Thymus (tissue), 11 donors: Measurements from ENCODE around the gene PRX. TPM values are rescaled to one million over a fixed set of nuclear protein-coding genes. Genes with fewer than 3 reads are reported as not detected.
A peak's percentile ranks its signal among the peaks of the same experiment; 100 is the strongest.

Source experiments
- DNase-seq, 9 donors: peaks; one replicate each; pipeline ENCODE4 v3.0.0-alpha.2; 2013; ENCODE audit warnings: low spot score in 9 of 9, low read depth in 6 of 9, missing footprints in 1 of 9
- H3K27ac ChIP-seq, 2 donors: one replicate each; pipeline ENCODE4 v1.5.1; 2013; ENCODE audit warnings: control low read depth in 1 of 2, low read depth in 1 of 2, low read length in 1 of 2, mild to moderate bottlenecking in 1 of 2, moderate library complexity in 1 of 2
- H3K27me3 ChIP-seq, 2 donors: one replicate each; pipeline ENCODE4 v1.5.1; 2013; ENCODE audit warnings: low read length in 1 of 2; ENCODE audit not compliant: control insufficient read depth in 2 of 2, insufficient read depth in 1 of 2
- H3K36me3 ChIP-seq, 2 donors: one replicate each; pipeline ENCODE4 v1.5.1; 2013; ENCODE audit warnings: low read length in 1 of 2, mild to moderate bottlenecking in 1 of 2, moderate library complexity in 1 of 2; ENCODE audit not compliant: control insufficient read depth in 2 of 2, insufficient read depth in 2 of 2
- H3K4me1 ChIP-seq, 2 donors: one replicate each; pipeline ENCODE4 v1.5.1; 2013; ENCODE audit warnings: low read length in 2 of 2; ENCODE audit not compliant: control insufficient read depth in 2 of 2, insufficient read depth in 2 of 2
- H3K4me3 ChIP-seq, 2 donors: one replicate each; pipeline ENCODE4 v1.5.1; 2013; ENCODE audit warnings: low read length in 2 of 2, control low read depth in 1 of 2, mild to moderate bottlenecking in 1 of 2
- H3K9me3 ChIP-seq, 2 donors: one replicate each; pipeline ENCODE4 v1.5.1; 2013; ENCODE audit warnings: low read length in 1 of 2, mild to moderate bottlenecking in 1 of 2; ENCODE audit not compliant: control insufficient read depth in 2 of 2, insufficient read depth in 1 of 2
- WGBS: extraction: QIAGEN DNeasy Blood & Tissue Kit; methylation state at CpG from one replicate; pipeline ENCODE4 v1.1.7; 2013; 5-methylcytosine and 5-hydroxymethylcytosine counted together
- polyA plus RNA-seq: library from polyadenylated mRNA; stranded (reverse); fragments of 200-250 nt; gene quantifications from one replicate; pipeline ENCODE4 v1.2.3, GENCODE V29; 2013
- total RNA-seq: library from RNA; stranded (reverse); fragments of 120-200 nt; gene quantifications from one replicate; pipeline ENCODE4 v1.2.4, GENCODE V29; 2013
- donor health status: healthy.

PRX gene
- total and polyA plus RNA-seq, 2 donors: 1.0 to 1.7 TPM

DNA sequence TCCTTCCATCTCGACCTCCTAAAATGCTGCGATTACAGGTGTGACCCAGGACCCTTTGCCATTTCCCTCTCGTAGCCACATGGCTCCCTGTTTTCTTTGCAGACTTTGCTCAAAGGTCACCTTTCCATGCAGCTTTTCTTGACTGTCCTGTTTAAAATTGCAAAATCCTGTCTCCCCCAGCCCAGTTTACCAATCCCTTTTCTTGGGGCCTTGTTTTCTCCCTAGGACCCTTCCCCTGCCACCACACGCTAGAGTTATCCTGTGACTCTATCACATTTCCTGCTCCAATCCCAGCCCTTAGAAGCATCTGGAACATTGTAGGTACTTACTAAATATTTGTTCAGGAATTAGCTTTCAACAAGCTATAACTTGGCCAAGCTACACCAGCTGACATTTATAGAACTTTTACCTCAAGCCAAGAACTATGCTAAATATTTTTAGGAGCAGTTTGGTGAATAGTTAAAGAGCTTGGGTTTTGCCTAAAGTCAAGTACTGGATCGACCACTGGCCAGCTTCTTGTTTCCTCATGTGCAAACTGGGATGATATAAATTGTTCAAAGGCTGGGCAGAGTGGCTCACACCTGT lies 40.1 kb upstream of the PRX start:
- Histone ChIP-seq H3K4me3 (no peak overlapping the region), H3K4me1 (no peaks in the 10 kb centered on the region), H3K36me3 (no peaks in the 10 kb centered on the region), H3K9me3 (no peaks in the 10 kb centered on the region), H3K27me3 (no peaks in the 10 kb centered on the region), H3K27ac (peak overlapping the region in 1 of 2 donors; percentile 47)
- no peak for DNase-seq
- 95% methylated on average over 5 of the region's 5 CpGs for WGBS

DNA sequence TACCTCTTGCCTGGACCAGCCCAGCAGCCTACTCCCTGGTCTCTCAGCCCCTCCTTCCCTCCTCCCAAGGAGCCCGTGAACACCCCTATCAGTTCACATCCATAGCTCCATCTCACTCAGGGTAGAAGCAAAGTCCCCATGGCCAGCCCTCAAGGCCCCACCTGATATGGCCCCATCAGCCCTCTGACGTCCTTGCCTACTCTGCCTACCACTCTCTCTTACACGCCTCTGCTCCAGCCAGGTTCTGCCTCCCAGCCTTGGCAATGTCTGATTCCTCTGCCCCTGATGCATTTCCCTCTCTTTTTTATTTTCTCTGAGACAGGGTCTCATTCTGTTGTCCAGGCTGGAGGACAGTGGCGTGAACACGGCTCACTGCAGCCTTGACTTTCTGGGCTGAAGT lies 38.8 kb upstream of the PRX start:
- Histone ChIP-seq H3K27ac (no peak overlapping the region), H3K9me3 (no peaks in the 10 kb centered on the region), H3K4me3 (no peak overlapping the region), H3K4me1 (no peaks in the 10 kb centered on the region), H3K36me3 (no peaks in the 10 kb centered on the region), H3K27me3 (no peaks in the 10 kb centered on the region)
- DNase-seq: no peak
- 93% methylated on average over 5 of the region's 5 CpGs for WGBS

DNA sequence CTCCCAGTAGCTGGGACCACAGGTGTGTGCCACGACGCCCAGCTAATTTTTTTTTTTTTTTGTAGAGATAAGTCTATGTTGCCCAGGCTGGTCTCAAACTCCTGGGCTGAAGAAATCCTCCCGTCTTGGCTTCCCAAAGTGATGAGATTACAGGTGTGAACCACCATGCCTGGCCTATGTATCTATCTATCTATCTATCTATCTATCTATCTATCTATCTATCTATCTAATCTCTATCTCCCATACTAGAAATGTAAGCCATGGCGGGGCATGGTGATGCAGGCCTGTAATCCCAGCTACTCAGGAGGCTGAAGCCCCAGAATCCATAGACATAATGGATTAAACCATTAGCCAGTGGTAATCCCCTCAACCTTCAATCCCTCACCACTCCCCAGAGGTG lies 37.5 kb upstream of the PRX start:
- DNase-seq: no peak
- no peaks in the 10 kb centered on the region for H3K27me3 ChIP-seq
- H3K27ac ChIP-seq: no peak overlapping the region
- H3K4me3 ChIP-seq: no peak overlapping the region
- no peaks in the 10 kb centered on the region for H3K36me3 ChIP-seq
- no peaks in the 10 kb centered on the region for H3K4me1 ChIP-seq
- 95% methylated on average over 4 of the region's 4 CpGs for WGBS
- no peaks in the 10 kb centered on the region for H3K9me3 ChIP-seq

DNA sequence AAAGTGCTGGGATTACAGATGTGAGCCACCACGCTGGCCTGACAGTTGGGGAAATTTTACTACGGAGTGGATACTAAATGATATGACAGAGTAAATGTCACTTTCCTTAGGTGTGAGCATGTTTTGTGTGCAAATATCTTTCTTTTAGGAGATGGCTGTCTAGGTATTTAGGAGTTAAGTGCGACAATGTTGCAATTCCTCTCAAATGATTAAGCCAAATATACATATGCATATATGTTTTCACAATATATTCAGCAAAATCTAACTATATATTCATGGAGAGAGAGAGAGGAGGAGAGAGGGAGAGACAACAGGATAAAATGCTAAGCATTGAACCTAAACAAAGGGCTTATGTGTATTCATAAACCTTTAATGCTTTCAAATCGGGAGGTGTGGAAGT lies 36.3 kb upstream of the PRX start:
- H3K9me3 ChIP-seq: no peaks in the 10 kb centered on the region
- peaks cover 3 to 5% of the 10 kb centered on the region in 2 donors for H3K4me1 ChIP-seq
- DNase-seq: no peak
- H3K27ac ChIP-seq: no peak overlapping the region
- H3K36me3 ChIP-seq: no peaks in the 10 kb centered on the region
- H3K27me3 ChIP-seq: no peaks in the 10 kb centered on the region
- WGBS: 97% methylated on average over 4 of the region's 4 CpGs
- H3K4me3 ChIP-seq: no peak overlapping the region

DNA sequence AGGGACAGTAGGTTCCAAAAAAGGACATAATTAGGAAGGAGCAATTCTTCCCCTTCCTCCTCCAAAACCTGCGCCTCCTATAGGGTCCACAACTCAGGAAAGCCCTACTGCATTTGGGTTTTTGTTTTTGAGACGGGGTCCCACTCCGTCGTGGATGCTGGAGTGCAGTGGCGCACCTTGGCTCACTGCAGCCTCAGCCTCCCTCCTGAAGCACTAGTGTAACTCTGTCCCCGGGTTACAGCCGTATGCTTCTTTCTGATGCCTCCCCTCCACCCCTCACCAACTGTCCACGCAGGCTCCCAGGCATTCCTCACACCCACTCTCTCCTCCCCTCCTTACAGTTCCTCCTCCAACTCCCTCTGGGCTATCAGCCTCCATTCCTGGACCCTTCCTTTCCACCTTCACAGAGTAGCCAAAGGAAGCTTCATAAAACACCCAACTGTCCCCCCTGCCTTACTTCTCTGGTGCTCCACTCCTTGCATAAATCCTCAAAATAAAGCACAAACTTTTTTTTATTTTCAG lies 33.1 kb upstream of the PRX start:
- Histone ChIP-seq H3K36me3 (peaks cover 9% of the 10 kb centered on the region in 2 donors), H3K27ac (peak overlapping the region in 1 of 2 donors; percentile 33), H3K4me1 (peaks cover 8 to 13% of the 10 kb centered on the region in 2 donors), H3K27me3 (no peaks in the 10 kb centered on the region), H3K9me3 (no peaks in the 10 kb centered on the region), H3K4me3 (no peak overlapping the region)
- DNase-seq: no peak
- 94% methylated on average over 8 of the region's 8 CpGs for WGBS

DNA sequence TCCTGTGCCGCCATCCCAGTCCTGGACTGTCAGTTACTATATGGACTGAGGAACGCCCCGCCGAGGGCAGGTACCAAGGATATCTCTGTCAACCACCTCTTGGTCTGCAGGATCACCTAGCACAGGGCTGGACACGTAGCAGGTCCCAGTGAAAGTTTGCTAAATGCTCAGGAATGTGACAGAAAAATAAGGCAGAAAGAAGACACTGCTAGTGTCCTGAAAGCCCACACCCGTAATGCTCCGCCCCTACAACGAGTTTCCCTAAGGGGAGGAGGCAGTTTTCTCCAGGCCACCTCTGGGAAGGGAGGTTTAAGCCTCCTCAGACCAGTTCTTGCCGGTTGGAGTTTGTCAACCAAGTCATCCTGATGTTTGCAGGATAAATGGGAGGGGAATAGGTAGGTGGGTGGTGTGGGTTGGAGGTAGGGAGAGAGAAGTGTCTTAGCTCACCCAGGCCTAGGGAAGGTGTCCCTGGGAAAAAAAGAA lies 32.6 kb upstream of the PRX start:
- Histone ChIP-seq H3K9me3 (no peaks in the 10 kb centered on the region), H3K27ac (peak overlapping the region; percentile 53 to 66), H3K27me3 (no peaks in the 10 kb centered on the region), H3K36me3 (peaks cover 14% of the 10 kb centered on the region in 2 donors), H3K4me1 (peaks cover 8 to 13% of the 10 kb centered on the region in 2 donors), H3K4me3 (no peak overlapping the region)
- WGBS: 94% methylated on average over 9 of the region's 9 CpGs
- no peak for DNase-seq

DNA sequence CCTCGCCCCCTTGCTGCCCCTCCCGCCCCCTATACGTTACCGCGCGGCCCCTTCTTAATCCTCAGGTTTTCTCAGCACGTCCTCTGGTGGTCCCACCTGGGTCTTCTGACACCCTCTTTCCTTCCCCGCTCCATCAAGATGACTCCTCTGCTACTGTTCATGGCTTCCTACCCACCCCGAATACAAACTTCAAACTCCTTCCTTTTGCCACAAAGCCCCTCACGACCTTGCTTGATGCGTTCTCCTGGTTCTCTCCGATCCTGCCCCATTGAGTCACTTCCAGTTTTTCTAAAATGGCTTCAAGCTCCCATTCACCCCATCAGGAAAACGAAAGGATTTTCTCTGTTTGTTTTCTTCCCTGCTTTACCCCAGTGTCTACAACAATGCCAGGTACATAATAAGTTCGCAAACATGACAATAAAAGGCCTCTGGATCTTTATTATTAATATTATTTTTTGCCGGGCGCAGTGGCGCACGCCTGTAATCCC lies 31.7 kb upstream of the PRX start:
- H3K4me3 ChIP-seq: peak overlapping the region; percentile 75 to 90
- no peaks in the 10 kb centered on the region for H3K27me3 ChIP-seq
- H3K27ac ChIP-seq: peak overlapping the region; percentile 48 to 99
- H3K36me3 ChIP-seq: peaks cover 19 to 22% of the 10 kb centered on the region in 2 donors
- whole genome bisulfite sequencing: 26% methylated on average over 18 of the region's 18 CpGs
- H3K9me3 ChIP-seq: no peaks in the 10 kb centered on the region
- peaks cover 8 to 16% of the 10 kb centered on the region in 2 donors for H3K4me1 ChIP-seq
- DNase-seq: no peak

DNA sequence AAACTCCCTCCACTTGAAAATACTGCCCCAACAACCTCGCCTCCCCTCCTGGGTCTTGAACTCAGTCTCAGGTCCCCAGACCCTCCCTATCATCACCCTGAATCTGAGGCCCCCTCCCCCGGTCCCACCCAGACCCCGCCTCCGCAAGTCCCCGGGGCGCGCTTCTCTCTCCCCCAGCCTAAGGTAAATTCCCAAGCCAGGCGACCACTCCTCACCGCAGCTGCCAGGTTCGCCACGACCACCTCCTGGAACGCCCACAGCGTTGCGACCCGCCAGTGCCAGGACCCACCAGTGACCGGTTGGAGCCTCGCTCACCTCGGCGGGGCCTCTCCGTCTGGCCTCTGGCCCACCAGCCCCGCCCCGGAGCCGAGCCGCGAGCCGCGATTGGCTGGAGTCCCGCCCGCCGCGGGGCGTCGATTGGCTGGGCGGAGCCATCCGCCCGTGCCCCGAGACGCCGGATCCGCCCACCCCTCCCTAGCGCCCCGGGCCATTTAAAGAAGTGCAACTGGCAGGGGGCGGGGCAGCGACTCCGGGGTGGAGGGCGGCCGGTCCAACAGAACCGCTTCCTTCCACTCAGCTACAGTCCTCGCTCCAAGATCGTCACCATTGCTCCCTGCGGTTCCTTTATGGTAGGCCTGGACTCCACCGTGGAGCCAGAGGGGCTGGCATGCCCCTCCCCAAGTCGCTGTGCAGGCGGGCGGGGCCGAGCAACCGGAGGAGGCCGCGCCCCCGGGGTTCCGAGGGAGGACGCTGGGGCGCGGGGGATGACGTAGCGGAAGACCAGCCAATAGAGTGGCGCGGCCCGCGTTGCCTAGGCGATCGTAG lies 31.0 kb upstream of the PRX start, which contains the start of gene SERTAD3:
TSS of gene SERTAD3 (minus strand) at position 336 of the 825 bp plus-strand sequence. CDS start 2,255 bp downstream, outside the sequence.
- DNase-seq: peak; percentile 87 to 98 (median 96)
- WGBS: under 1% methylated on average over 72 of the region's 72 CpGs
- Histone ChIP-seq H3K4me3 (peak within 1 kb of the TSS; percentile 75 to 90), H3K27ac (peak within 1 kb of the TSS; percentile 89 to 99), H3K4me1 (peaks cover 8 to 16% of the 10 kb centered on the region in 2 donors), H3K27me3 (no peaks in the 10 kb centered on the region), H3K9me3 (no peaks in the 10 kb centered on the region), H3K36me3 (peaks cover 19 to 22% of the 10 kb centered on the region in 2 donors)
